PC-3 (cell line): ENCODE data around the gene C11orf21. TPM values are rescaled to one million over a fixed set of nuclear protein-coding genes. Genes with fewer than 3 reads are reported as not detected.

Experiments used
- ATAC-seq: fragments of 200-7000 bp; cut with Tn5 transposase; 2 replicates; pipeline ENCODE4 v1.9.1; 2020; ENCODE audit warnings: mild to moderate bottlenecking, moderate library complexity
- BruUV-seq: library from RNA; stranded (reverse); fragments of 400-500 nt; replicated peaks from 2 replicates; lab custom pipeline; 2021; lab: Mats Ljungman, UMichigan
- CTCF ChIA-PET: fragments of 300-600 bp; sonication (Branson Sonifier 250); formaldehyde crosslinking; loops from one replicate; lab custom pipeline; 2022; ENCODE audit warnings: antibody characterized with exemption; lab: Charles Lee
- POLR2A ChIA-PET: fragments of 300-600 bp; sonication (Branson Sonifier 250); formaldehyde crosslinking; loops from one replicate; lab custom pipeline; 2022; ENCODE audit warnings: antibody characterized with exemption; ENCODE audit not compliant: unreplicated experiment; lab: Charles Lee
- DNase-seq: peaks from one replicate; pipeline ENCODE4 v3.0.0-alpha.2; 2015
- H2AFZ ChIP-seq: fragments of 300-600 bp; sonication (generic); 2 replicates; pipeline ENCODE4 v1.6.0; 2016; ENCODE audit warnings: antibody characterized with exemption, low read length
- H3F3A ChIP-seq: fragments of 300-600 bp; sonication (generic); one replicate; pipeline ENCODE4 v1.6.0; 2017; ENCODE audit warnings: antibody characterized with exemption, low read length, control low read depth, mild to moderate bottlenecking; ENCODE audit not compliant: unreplicated experiment
- H3K27ac ChIP-seq: fragments of 300-600 bp; sonication (generic); 2 replicates; pipeline ENCODE4 v1.5.1; 2016; ENCODE audit warnings: mild to moderate bottlenecking, low read length
- H3K27me3 ChIP-seq: fragments of 300-600 bp; sonication (generic); 2 replicates; pipeline ENCODE4 v1.6.1; 2016; ENCODE audit warnings: low read length, mixed read lengths
- H3K36me3 ChIP-seq: fragments of 300-600 bp; sonication (generic); 2 replicates; pipeline ENCODE4 v1.6.1; 2016; ENCODE audit warnings: low read depth, mixed run types, low read length, mixed read lengths
- H3K4me1 ChIP-seq: fragments of 300-600 bp; sonication (generic); 2 replicates; pipeline ENCODE4 v1.5.1; 2016; ENCODE audit warnings: low read length; ENCODE audit not compliant: insufficient read depth
- H3K4me2 ChIP-seq: fragments of 300-600 bp; sonication (generic); 2 replicates; pipeline ENCODE4 v1.6.0; 2016; ENCODE audit warnings: low read length
- H3K4me3 ChIP-seq: fragments of 300-600 bp; sonication (generic); 2 replicates; pipeline ENCODE4 v1.5.1; 2016; ENCODE audit warnings: mild to moderate bottlenecking, low read length, mixed read lengths
- H3K79me2 ChIP-seq: fragments of 300-600 bp; sonication (generic); 2 replicates; pipeline ENCODE4 v1.6.1; 2017; ENCODE audit warnings: low read length, mixed read lengths
- H3K9ac ChIP-seq: fragments of 300-600 bp; sonication (generic); 2 replicates; pipeline ENCODE4 v1.6.0; 2016; ENCODE audit warnings: mild to moderate bottlenecking, low read length
- H3K9me2 ChIP-seq: fragments of 300-600 bp; sonication (generic); replicated peaks from 2 replicates; pipeline ENCODE4 v1.6.1; 2016; ENCODE audit warnings: mixed run types, low read length, mixed read lengths
- H3K9me3 ChIP-seq: fragments of 300-600 bp; sonication (generic); 2 replicates; pipeline ENCODE4 v1.6.1; 2016; ENCODE audit warnings: low read length, mixed read lengths
- H4K20me1 ChIP-seq: fragments of 300-600 bp; sonication (generic); 2 replicates; pipeline ENCODE4 v1.6.1; 2016; ENCODE audit warnings: low read length, mixed read lengths
- CTCF ChIP-seq: fragments of 300-600 bp; sonication (generic); conservative IDR thresholded peaks from 2 replicates; pipeline ENCODE4 v1.5.1; 2017; ENCODE audit warnings: antibody characterized with exemption, low read depth, mild to moderate bottlenecking, low read length
- EZH2 ChIP-seq: fragments of 300-600 bp; sonication (generic); IDR thresholded peaks from one replicate; pipeline ENCODE4 v1.6.1; 2017; ENCODE audit warnings: antibody characterized with exemption, mild to moderate bottlenecking, low read length; ENCODE audit not compliant: unreplicated experiment
- EZH2phosphoT487 ChIP-seq: fragments of 300-600 bp; sonication (generic); IDR thresholded peaks from 2 replicates; pipeline ENCODE4 v1.6.1; 2018; ENCODE audit warnings: mild to moderate bottlenecking, antibody characterized with exemption, low read length, borderline replicate concordance
- intact Hi-C: fragments of 100-400 bp; cut with micrococcal nuclease; formaldehyde crosslinking; loops from 2 replicates; pipeline ENCODE4 v1.9.0; 2023
- total RNA-seq: library from RNA; depleted of rRNA; stranded (reverse); fragments of >200 nt; gene quantifications from 2 replicates; pipeline ENCODE4 v1.2.3, GENCODE V29; 2014

Gene C11orf21
- total RNA-seq, 1 experiment from 2014 or later, result not detected

- DNase-seq (peak; percentile 3), ATAC-seq (peak; percentile 66)
- no peaks in the 10 kb centered on the region for H3K9me2 ChIP-seq
- H3K79me2 ChIP-seq, result no peaks in the 10 kb centered on the region
- H3K4me1 ChIP-seq, result no peaks in the 10 kb centered on the region; the same call in 1 of the 2 replicates
- ChIA-PET CTCF (no interaction called here), POLR2A (no interaction called here)
- H3K9ac ChIP-seq, result no peak overlapping the region
- no peak overlapping the region for H3K4me3 ChIP-seq
- H3K27ac ChIP-seq, result no peak overlapping the region
- peaks cover 15% of the 10 kb centered on the region for H3K27me3 ChIP-seq
- H4K20me1 ChIP-seq, result no peaks in the 10 kb centered on the region
- intact Hi-C loops, result no loop called here
- BruUV-seq, result no TSS peak
- no peaks in the 10 kb centered on the region for H3F3A ChIP-seq
- H2AFZ ChIP-seq, result no peak overlapping the region
- 0 out of 2 replicates have a peak overlapping the region, but pooled peaks have one; percentile 25 for H3K4me2 ChIP-seq
- TF ChIP-seq EZH2 (no peak), EZH2phosphoT487 (no peak), CTCF (no peak)
- H3K9me3 ChIP-seq, result no peaks in the 10 kb centered on the region
- H3K36me3 ChIP-seq, result no peaks in the 10 kb centered on the region
These were observed 11.3 kb downstream of the C11orf21 start for GRCh38 chr11:2290351-2290841.

- TF ChIP-seq CTCF, result no peak
- no peak for TF ChIP-seq EZH2phosphoT487
- TF ChIP-seq EZH2, result no peak
- POLR2A ChIA-PET, result no interaction called here
- H3K79me2 ChIP-seq, result no peaks in the 10 kb centered on the region
- CTCF ChIA-PET, result no interaction called here
- no peaks in the 10 kb centered on the region for H3K9me3 ChIP-seq
- H3K4me2 ChIP-seq, result no peak overlapping the region
- H3K27me3 ChIP-seq, result peaks cover 15% of the 10 kb centered on the region
- ATAC-seq (no peak), DNase-seq (no peak)
- no peaks in the 10 kb centered on the region for H3K9me2 ChIP-seq
- no peaks in the 10 kb centered on the region for H3K36me3 ChIP-seq
- no peak overlapping the region for H3K27ac ChIP-seq
- H3F3A ChIP-seq, result no peaks in the 10 kb centered on the region
- H3K9ac ChIP-seq, result no peak overlapping the region
- H3K4me1 ChIP-seq, result no peaks in the 10 kb centered on the region; the same call in 1 of the 2 replicates
- H3K4me3 ChIP-seq, result no peak overlapping the region
- intact Hi-C loops, result no loop called here
- BruUV-seq, result no TSS peak
- no peak overlapping the region for H2AFZ ChIP-seq
- no peaks in the 10 kb centered on the region for H4K20me1 ChIP-seq
These were observed 11.9 kb downstream of the C11orf21 start for GRCh38 chr11:2289859-2290258.

GRCh38 chr11:2289350-2289749, 12.4 kb downstream of the C11orf21 start:
- CTCF ChIA-PET, result no interaction called here
- Histone ChIP-seq H3K4me3 (no peak overlapping the region), H3K36me3 (no peaks in the 10 kb centered on the region), H2AFZ (no peak overlapping the region), H3K9ac (no peak overlapping the region), H3K79me2 (no peaks in the 10 kb centered on the region), H3K9me2 (no peaks in the 10 kb centered on the region), H3K4me1 (no peaks in the 10 kb centered on the region; the same call in 1 of the 2 replicates), H4K20me1 (no peaks in the 10 kb centered on the region), H3F3A (no peaks in the 10 kb centered on the region), H3K27ac (no peak overlapping the region), H3K4me2 (no peak overlapping the region), H3K27me3 (peaks cover 17% of the 10 kb centered on the region), H3K9me3 (no peaks in the 10 kb centered on the region)
- no peak for ATAC-seq
- no TSS peak for BruUV-seq
- DNase-seq, result no peak
- intact Hi-C loops, result no loop called here
- POLR2A ChIA-PET, result no interaction called here
- no peak for TF ChIP-seq EZH2phosphoT487
- TF ChIP-seq EZH2, result no peak
- TF ChIP-seq CTCF, result no peak
